Uterus (tissue), 2 donors: ENCODE data around the gene BDH2.

Source experiments
- POLR2A ChIP-seq, 2 donors: fragments of 450-650 bp; IDR thresholded peaks; one replicate each; pipeline ENCODE4 v1.6.1; 2016; ENCODE audit warnings: antibody characterized with exemption in 2 of 2, mild to moderate bottlenecking in 1 of 2, moderate library complexity in 1 of 2
- TF ChIP-seq, protein P1 (sequence below), 4 experiments: fragments of 200-600 bp in 2 of 4; fragments of 450-650 bp in 2 of 4; sonication (generic) in 2 of 4; IDR thresholded peaks; one replicate each; pipeline ENCODE4 v1.5.1; 2016 to 2019; ENCODE audit warnings: antibody characterized with exemption in 4 of 4, mild to moderate bottlenecking in 2 of 4, moderate library complexity in 1 of 4

DNA sequence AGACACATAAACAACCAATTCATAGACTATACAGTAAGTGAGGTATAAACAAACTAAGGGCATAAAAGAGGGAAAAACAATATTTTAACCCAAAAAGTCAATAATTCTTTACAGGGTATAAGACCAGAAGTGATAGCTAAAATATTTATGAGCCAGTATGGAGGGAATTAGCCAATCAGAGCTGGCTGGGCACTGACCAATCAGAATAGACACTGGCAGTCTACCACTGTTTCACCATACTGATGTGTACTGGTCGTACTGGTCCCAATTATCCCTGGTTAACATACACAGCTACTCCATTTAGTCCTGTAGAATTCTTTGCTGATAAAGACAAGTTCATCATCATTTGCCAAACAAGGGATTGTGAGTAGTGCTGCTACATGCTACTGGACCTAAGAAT lies 70.3 kb downstream of the BDH2 start:
- TF ChIP-seq, protein P1, sequence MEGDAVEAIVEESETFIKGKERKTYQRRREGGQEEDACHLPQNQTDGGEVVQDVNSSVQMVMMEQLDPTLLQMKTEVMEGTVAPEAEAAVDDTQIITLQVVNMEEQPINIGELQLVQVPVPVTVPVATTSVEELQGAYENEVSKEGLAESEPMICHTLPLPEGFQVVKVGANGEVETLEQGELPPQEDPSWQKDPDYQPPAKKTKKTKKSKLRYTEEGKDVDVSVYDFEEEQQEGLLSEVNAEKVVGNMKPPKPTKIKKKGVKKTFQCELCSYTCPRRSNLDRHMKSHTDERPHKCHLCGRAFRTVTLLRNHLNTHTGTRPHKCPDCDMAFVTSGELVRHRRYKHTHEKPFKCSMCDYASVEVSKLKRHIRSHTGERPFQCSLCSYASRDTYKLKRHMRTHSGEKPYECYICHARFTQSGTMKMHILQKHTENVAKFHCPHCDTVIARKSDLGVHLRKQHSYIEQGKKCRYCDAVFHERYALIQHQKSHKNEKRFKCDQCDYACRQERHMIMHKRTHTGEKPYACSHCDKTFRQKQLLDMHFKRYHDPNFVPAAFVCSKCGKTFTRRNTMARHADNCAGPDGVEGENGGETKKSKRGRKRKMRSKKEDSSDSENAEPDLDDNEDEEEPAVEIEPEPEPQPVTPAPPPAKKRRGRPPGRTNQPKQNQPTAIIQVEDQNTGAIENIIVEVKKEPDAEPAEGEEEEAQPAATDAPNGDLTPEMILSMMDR (IDR thresholded peaks at IDR 0.05): no peak
- no peak for TF ChIP-seq POLR2A (IDR thresholded peaks at IDR 0.05)
